Neural crest cell (in vitro differentiated cells): ENCODE data around the gene VPS26B. TPM values are rescaled to one million over a fixed set of nuclear protein-coding genes. Genes with fewer than 3 reads are reported as not detected.

Source experiments
- DNase-seq: peaks from one replicate; pipeline ENCODE4 v3.0.0; 2021; ENCODE audit warnings: low read depth, mixed read lengths, low spot score
- H3K27ac Mint-ChIP-seq: one replicate; pipeline ENCODE4 v1.8.0; 2021; ENCODE audit warnings: mild to moderate bottlenecking, mixed read lengths; ENCODE audit not compliant: unreplicated experiment
- H3K27me3 Mint-ChIP-seq: 2 replicates; pipeline ENCODE4 v1.8.0; 2021; ENCODE audit warnings: low read depth, mild to moderate bottlenecking, mixed read lengths
- H3K36me3 Mint-ChIP-seq: 2 replicates; pipeline ENCODE4 v1.8.0; 2021; ENCODE audit warnings: low read depth, mild to moderate bottlenecking, mixed read lengths
- H3K4me1 Mint-ChIP-seq: 2 replicates; pipeline ENCODE4 v1.8.0; 2021; ENCODE audit warnings: mixed read lengths
- H3K4me3 Mint-ChIP-seq: one replicate; pipeline ENCODE4 v1.8.0; 2021; ENCODE audit warnings: mild to moderate bottlenecking, mixed read lengths
- H3K9me3 Mint-ChIP-seq: 2 replicates; pipeline ENCODE4 v1.8.0; 2021; ENCODE audit warnings: mixed read lengths
- total RNA-seq: library from RNA; stranded (reverse); gene quantifications from 2 replicates; pipeline ENCODE4 v1.2.1, GENCODE V29; 2021
- TF ChIP-seq, protein P1 (sequence below): fragments of 200-600 bp; sonication (generic); conservative IDR thresholded peaks from 2 replicates; pipeline ENCODE4 v1.5.0; 2021; ENCODE audit warnings: antibody characterized with exemption, mild to moderate bottlenecking

The VPS26B gene
- total RNA-seq, 1 donor from 2014 or later, result 45.6 TPM

DNA sequence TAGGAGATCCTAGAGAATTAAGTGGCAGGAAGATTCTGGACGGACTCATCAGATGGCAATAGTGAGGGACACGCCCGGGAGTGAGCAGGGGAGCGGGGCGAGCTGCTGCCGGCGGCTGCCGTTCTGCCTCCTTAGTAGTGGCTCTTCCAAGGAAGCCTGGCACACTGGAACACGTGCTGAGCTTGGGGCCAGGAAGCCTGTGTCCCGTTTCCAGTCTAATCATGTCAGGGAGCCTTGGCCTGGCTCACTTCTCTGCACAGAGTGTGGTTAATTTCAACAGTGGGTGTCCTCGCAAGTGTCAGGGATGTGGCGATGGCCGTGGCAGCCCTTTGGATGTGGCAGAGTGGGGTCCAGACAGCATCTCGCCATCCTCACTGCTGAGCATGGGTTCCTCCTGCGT lies 68.2 kb downstream of the VPS26B start:
- H3K36me3 Mint-ChIP-seq, result no peaks in the 10 kb centered on the region
- H3K9me3 Mint-ChIP-seq, result no peaks in the 10 kb centered on the region
- TF ChIP-seq, protein P1, sequence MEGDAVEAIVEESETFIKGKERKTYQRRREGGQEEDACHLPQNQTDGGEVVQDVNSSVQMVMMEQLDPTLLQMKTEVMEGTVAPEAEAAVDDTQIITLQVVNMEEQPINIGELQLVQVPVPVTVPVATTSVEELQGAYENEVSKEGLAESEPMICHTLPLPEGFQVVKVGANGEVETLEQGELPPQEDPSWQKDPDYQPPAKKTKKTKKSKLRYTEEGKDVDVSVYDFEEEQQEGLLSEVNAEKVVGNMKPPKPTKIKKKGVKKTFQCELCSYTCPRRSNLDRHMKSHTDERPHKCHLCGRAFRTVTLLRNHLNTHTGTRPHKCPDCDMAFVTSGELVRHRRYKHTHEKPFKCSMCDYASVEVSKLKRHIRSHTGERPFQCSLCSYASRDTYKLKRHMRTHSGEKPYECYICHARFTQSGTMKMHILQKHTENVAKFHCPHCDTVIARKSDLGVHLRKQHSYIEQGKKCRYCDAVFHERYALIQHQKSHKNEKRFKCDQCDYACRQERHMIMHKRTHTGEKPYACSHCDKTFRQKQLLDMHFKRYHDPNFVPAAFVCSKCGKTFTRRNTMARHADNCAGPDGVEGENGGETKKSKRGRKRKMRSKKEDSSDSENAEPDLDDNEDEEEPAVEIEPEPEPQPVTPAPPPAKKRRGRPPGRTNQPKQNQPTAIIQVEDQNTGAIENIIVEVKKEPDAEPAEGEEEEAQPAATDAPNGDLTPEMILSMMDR, result no peak
- peaks cover 14% of the 10 kb centered on the region for H3K4me1 Mint-ChIP-seq
- peaks cover 15% of the 10 kb centered on the region for H3K27me3 Mint-ChIP-seq
- no peak overlapping the region for H3K27ac Mint-ChIP-seq
- no peak for DNase-seq
- no peak overlapping the region for H3K4me3 Mint-ChIP-seq

DNA sequence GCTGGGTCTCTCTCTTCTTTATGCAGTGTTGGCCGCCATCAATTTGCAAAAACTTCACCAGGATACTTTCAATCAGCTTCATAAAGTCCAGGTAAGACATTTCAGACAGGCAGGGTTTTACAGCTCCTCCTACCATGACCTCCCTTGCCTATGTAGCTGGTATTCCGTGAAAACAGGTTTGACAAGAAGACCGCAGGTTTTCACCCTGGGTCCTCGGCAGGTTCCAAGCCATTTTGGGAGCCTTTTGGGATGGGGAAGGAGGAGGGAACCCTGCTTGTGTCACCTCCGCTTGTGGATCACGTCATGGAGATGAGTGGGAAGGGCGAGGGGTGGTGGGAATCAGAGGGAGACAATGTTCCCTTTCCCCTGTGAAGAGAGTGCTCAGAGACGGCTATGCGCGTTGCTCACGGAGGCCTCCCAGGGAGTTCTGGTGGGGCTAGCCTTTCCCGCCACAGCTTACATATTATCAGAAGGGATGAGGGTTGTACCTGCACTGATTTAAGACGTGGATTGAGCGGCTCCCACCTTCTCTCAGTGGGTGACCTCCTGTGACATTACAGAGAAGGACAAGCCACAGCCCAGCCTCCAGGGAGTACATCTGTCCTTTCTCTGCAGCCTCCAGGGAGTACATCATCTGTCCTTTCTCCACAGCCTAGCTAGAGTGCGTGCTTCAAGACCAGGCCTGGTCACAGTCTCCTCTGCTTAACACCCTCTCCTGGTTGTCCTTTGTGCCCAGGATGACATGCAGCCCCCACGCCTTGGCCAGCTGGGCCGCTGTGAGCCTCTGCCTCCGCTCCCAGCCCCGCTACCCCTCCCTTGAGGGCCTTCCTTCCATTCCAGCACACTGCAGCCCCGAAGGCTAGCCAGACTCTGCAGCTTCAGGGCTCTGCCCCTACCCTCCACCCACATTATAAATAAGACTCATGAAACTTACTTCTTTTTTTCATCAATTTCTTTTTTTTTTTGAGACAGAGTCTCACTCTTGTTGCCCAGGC lies 68.9 kb downstream of the VPS26B start:
- H3K9me3 Mint-ChIP-seq, result no peaks in the 10 kb centered on the region
- no peak for DNase-seq
- no peak overlapping the region for H3K4me3 Mint-ChIP-seq
- TF ChIP-seq, protein P1, result no peak
- H3K27ac Mint-ChIP-seq, result no peak overlapping the region
- H3K27me3 Mint-ChIP-seq, result peaks cover 12% of the 10 kb centered on the region
- H3K4me1 Mint-ChIP-seq, result peaks cover 9% of the 10 kb centered on the region
- H3K36me3 Mint-ChIP-seq, result no peaks in the 10 kb centered on the region

DNA sequence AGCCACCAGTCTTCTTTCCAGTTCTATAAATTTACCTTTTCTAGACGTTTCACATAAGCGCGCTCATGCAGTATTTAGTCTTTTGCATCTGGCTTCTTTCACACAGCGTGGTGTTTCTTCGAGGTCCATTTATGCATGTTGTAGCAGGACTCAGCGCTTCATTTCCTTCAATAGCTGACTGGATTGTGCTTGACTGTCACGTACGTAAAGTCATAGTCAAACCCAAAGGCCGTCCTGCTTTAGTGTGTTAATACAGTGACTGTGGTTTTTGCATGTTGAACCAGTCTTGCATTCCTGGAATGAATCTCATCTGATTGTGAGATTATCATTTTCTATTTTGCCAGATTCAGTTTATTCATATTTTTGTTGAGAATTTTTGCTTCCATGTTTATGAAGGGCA lies 70.2 kb downstream of the VPS26B start:
- no peak overlapping the region for H3K4me3 Mint-ChIP-seq
- peaks cover 10% of the 10 kb centered on the region for H3K27me3 Mint-ChIP-seq
- DNase-seq, result no peak
- H3K36me3 Mint-ChIP-seq, result no peaks in the 10 kb centered on the region
- no peak overlapping the region for H3K27ac Mint-ChIP-seq
- H3K9me3 Mint-ChIP-seq, result no peaks in the 10 kb centered on the region
- TF ChIP-seq, protein P1, result no peak
- H3K4me1 Mint-ChIP-seq, result peaks cover 1% of the 10 kb centered on the region

Other genes with a start within 250 kb of the VPS26B start
- gene JAM3, start 155.6 kb upstream of the VPS26B start, total RNA-seq, result 98.6 and 99.9 TPM in 2 replicates
- 53.6 and 53.8 TPM in 2 replicates for gene NCAPD3, start 704 bp upstream of the VPS26B start, total RNA-seq
- 62.5 and 62.6 TPM in 2 replicates for gene THYN1, start 28.7 kb downstream of the VPS26B start, total RNA-seq
- gene ACAD8, start 28.9 kb downstream of the VPS26B start, total RNA-seq, result 28.5 and 28.7 TPM in 2 replicates
- 0.14 and 0.28 TPM in 2 replicates for gene GLB1L3, start 51.7 kb downstream of the VPS26B start, total RNA-seq
- 15.4 TPM in 2 replicates for gene GLB1L2, start 107.3 kb downstream of the VPS26B start, total RNA-seq
- 31.8 and 32.3 TPM in 2 replicates for gene B3GAT1, start 187.6 kb downstream of the VPS26B start, total RNA-seq